ENCODE measurements around the gene LRP11.

- TF ChIP-seq MAX (IDR thresholded peaks at IDR 0.05) (no peak), TAF1 (CRISPR knock-in tag; IDR thresholded peaks at IDR 0.05) (no peak), ZNF333 (CRISPR knock-in tag; IDR thresholded peaks at IDR 0.05; ENCODE audit: borderline replicate concordance) (no peak), ZNF576 (CRISPR knock-in tag; IDR thresholded peaks at IDR 0.05) (no peak), EP300 (IDR thresholded peaks at IDR 0.05; ENCODE audit: low read depth in 2 of 2, low read length in 2 of 2) (no peak), EP300 (CRISPR knock-in tag; IDR thresholded peaks at IDR 0.05; ENCODE audit: borderline replicate concordance) (no peak), SP2 (CRISPR knock-in tag; IDR thresholded peaks at IDR 0.05) (no peak), ZSCAN29 (CRISPR knock-in tag; conservative IDR thresholded peaks at IDR 0.05) (no peak), SMARCE1 (IDR thresholded peaks at IDR 0.05; ENCODE audit: borderline replicate concordance) (no peak), ZBTB10 (CRISPR knock-in tag; IDR thresholded peaks at IDR 0.05; ENCODE audit: borderline replicate concordance) (no peak), ELF4 (CRISPR knock-in tag; IDR thresholded peaks at IDR 0.05; ENCODE audit: borderline replicate concordance) (no peak), UBTF (CRISPR knock-in tag; IDR thresholded peaks at IDR 0.05) (no peak), U2AF2 (IDR thresholded peaks at IDR 0.05; ENCODE audit: low read depth, low read length) (no peak)
- TF ChIP-seq, protein P1, sequence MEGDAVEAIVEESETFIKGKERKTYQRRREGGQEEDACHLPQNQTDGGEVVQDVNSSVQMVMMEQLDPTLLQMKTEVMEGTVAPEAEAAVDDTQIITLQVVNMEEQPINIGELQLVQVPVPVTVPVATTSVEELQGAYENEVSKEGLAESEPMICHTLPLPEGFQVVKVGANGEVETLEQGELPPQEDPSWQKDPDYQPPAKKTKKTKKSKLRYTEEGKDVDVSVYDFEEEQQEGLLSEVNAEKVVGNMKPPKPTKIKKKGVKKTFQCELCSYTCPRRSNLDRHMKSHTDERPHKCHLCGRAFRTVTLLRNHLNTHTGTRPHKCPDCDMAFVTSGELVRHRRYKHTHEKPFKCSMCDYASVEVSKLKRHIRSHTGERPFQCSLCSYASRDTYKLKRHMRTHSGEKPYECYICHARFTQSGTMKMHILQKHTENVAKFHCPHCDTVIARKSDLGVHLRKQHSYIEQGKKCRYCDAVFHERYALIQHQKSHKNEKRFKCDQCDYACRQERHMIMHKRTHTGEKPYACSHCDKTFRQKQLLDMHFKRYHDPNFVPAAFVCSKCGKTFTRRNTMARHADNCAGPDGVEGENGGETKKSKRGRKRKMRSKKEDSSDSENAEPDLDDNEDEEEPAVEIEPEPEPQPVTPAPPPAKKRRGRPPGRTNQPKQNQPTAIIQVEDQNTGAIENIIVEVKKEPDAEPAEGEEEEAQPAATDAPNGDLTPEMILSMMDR (CRISPR knock-in tag; IDR thresholded peaks at IDR 0.05), result no peak
- TF ChIP-seq, protein P2, sequence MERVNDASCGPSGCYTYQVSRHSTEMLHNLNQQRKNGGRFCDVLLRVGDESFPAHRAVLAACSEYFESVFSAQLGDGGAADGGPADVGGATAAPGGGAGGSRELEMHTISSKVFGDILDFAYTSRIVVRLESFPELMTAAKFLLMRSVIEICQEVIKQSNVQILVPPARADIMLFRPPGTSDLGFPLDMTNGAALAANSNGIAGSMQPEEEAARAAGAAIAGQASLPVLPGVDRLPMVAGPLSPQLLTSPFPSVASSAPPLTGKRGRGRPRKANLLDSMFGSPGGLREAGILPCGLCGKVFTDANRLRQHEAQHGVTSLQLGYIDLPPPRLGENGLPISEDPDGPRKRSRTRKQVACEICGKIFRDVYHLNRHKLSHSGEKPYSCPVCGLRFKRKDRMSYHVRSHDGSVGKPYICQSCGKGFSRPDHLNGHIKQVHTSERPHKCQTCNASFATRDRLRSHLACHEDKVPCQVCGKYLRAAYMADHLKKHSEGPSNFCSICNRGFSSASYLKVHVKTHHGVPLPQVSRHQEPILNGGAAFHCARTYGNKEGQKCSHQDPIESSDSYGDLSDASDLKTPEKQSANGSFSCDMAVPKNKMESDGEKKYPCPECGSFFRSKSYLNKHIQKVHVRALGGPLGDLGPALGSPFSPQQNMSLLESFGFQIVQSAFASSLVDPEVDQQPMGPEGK (CRISPR knock-in tag; IDR thresholded peaks at IDR 0.05), result no peak
Observed at GRCh38 chr6:149852881-149853280, 11.3 kb downstream of the LRP11 start.
